DND-41 (cell line): ENCODE data around the gene MAN2A1.

ENCODE experiments used
- ATAC-seq: fragments of 200-7000 bp; cut with Tn5 transposase; 3 replicates; pipeline ENCODE4 v1.9.1; 2021; ENCODE audit warnings: low read depth; ENCODE audit not compliant: insufficient read depth
- DNase-seq: peaks from one replicate; pipeline ENCODE4 v3.0.0-alpha.2; 2020
- H2AFZ ChIP-seq: 2 replicates; pipeline ENCODE4 v1.6.0; 2012; ENCODE audit warnings: low read depth, low read length
- H3K27ac ChIP-seq: 2 replicates; pipeline ENCODE4 v1.5.1; 2012; ENCODE audit warnings: low read length, inconsistent platforms
- H3K27me3 ChIP-seq: fragments of 200-600 bp; sonication (generic); 2 replicates; pipeline ENCODE4 v1.6.0; 2012; ENCODE audit warnings: low read length, mild to moderate bottlenecking, inconsistent platforms; ENCODE audit not compliant: insufficient read depth, poor library complexity
- H3K36me3 ChIP-seq: 2 replicates; pipeline ENCODE4 v1.5.1; 2012; ENCODE audit warnings: low read length, inconsistent platforms; ENCODE audit not compliant: insufficient read depth
- H3K4me1 ChIP-seq: 2 replicates; pipeline ENCODE4 v1.5.1; 2012; ENCODE audit warnings: mild to moderate bottlenecking, low read length; ENCODE audit not compliant: insufficient read depth
- H3K4me2 ChIP-seq: 2 replicates; pipeline ENCODE4 v1.6.0; 2012; ENCODE audit warnings: mild to moderate bottlenecking, moderate library complexity, low read length, inconsistent platforms; ENCODE audit not compliant: insufficient read depth
- H3K4me3 ChIP-seq, 2 experiments: fragments of 200-600 bp in 1 of 2; shearing (Covaris generic) in 1 of 2; 2 replicates each; pipeline ENCODE4 v1.5.1; 2012 to 2016; ENCODE audit warnings: inconsistent platforms in 2 of 2, low read length in 2 of 2, mild to moderate bottlenecking in 2 of 2, low read depth in 1 of 2, moderate library complexity in 1 of 2
- H3K79me2 ChIP-seq: 2 replicates; pipeline ENCODE4 v1.6.0; 2012; ENCODE audit warnings: low read length, inconsistent platforms; ENCODE audit not compliant: insufficient read depth
- H3K9ac ChIP-seq: 2 replicates; pipeline ENCODE4 v1.6.0; 2012; ENCODE audit warnings: low read depth, mild to moderate bottlenecking, inconsistent platforms, low read length, moderate library complexity
- H3K9me3 ChIP-seq: 2 replicates; pipeline ENCODE4 v1.5.1; 2012; ENCODE audit warnings: low read length, moderate library complexity, mild to moderate bottlenecking, inconsistent platforms; ENCODE audit not compliant: insufficient read depth, severe bottlenecking
- H4K20me1 ChIP-seq: 2 replicates; pipeline ENCODE4 v1.6.0; 2012; ENCODE audit warnings: low read length; ENCODE audit not compliant: insufficient read depth
- CTCF ChIP-seq: IDR thresholded peaks from 2 replicates; pipeline ENCODE4 v1.5.1; 2012; ENCODE audit warnings: borderline replicate concordance, low read length, moderate library complexity, mild to moderate bottlenecking; ENCODE audit not compliant: poor library complexity, severe bottlenecking; ENCODE audit errors: extremely low read depth
- EZH2 ChIP-seq: IDR thresholded peaks from 3 replicates; pipeline ENCODE4 v1.6.1; 2012; ENCODE audit warnings: borderline replicate concordance, low read depth, mild to moderate bottlenecking, moderate library complexity, low read length, inconsistent platforms; ENCODE audit not compliant: severe bottlenecking

The MAN2A1 gene

DNA sequence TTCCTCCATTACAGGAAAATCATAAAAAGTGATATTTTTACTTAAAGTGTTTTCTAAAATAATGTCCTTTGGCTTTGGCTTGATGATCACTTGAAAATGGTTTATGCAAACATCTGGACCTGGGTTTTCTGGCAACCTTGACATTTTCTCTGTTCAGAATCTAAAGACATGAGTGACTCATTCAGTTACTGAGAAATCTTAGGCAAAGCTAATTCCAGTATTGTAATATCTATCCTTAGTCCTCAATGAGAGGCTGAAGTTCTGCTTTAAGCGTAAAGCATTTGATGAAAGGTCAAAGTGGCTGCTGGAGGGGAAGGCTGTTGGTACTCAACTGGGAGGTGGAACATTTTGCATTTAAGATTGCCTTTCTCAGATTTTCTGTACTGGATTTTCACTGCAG, 2.3 kb downstream of the MAN2A1 start:
- Histone ChIP-seq H3K4me2 (peak overlapping the region; percentile 74), H2AFZ (no peak overlapping the region), H3K9me3 (no peaks in the 10 kb centered on the region), H3K4me3 (peak overlapping the region; percentile 85 to 92), H3K27me3 (no peaks in the 10 kb centered on the region), H3K4me1 (peaks cover 63% of the 10 kb centered on the region), H3K79me2 (peaks cover 70% of the 10 kb centered on the region), H3K9ac (peak overlapping the region; percentile 95), H3K36me3 (no peaks in the 10 kb centered on the region; the same call in 1 of the 2 replicates), H3K27ac (peak overlapping the region; percentile 97; the same call in 1 of the 2 replicates), H4K20me1 (peaks cover 41% of the 10 kb centered on the region)
- DNase-seq (no peak), ATAC-seq (no peak)
- TF ChIP-seq CTCF (no peak), EZH2 (no peak)

- no peak overlapping the region for H2AFZ ChIP-seq
- H3K27me3 ChIP-seq, result no peaks in the 10 kb centered on the region
- DNase-seq (no peak), ATAC-seq (no peak)
- H3K9ac ChIP-seq, result 0 out of 2 replicates have a peak overlapping the region, but pooled peaks have one; percentile 19
- H3K4me2 ChIP-seq, result peak overlapping the region; percentile 74
- peak overlapping the region in 1 of 2 experiments; percentile 92; a peak in 2 of 4 replicates for H3K4me3 ChIP-seq
- TF ChIP-seq CTCF (no peak), EZH2 (no peak)
- H3K9me3 ChIP-seq, result no peaks in the 10 kb centered on the region
- H3K4me1 ChIP-seq, result peaks cover 64% of the 10 kb centered on the region
- H3K27ac ChIP-seq, result peak overlapping the region; percentile 4; the same call in 1 of the 2 replicates
- peaks cover 47% of the 10 kb centered on the region for H4K20me1 ChIP-seq
- H3K36me3 ChIP-seq, result peaks cover under 1% of the 10 kb centered on the region; the same call in 1 of the 2 replicates
- H3K79me2 ChIP-seq, result peaks cover 79% of the 10 kb centered on the region
Measured at GRCh38 chr5:109692852-109693251, 3.1 kb downstream of the MAN2A1 start.

DNA sequence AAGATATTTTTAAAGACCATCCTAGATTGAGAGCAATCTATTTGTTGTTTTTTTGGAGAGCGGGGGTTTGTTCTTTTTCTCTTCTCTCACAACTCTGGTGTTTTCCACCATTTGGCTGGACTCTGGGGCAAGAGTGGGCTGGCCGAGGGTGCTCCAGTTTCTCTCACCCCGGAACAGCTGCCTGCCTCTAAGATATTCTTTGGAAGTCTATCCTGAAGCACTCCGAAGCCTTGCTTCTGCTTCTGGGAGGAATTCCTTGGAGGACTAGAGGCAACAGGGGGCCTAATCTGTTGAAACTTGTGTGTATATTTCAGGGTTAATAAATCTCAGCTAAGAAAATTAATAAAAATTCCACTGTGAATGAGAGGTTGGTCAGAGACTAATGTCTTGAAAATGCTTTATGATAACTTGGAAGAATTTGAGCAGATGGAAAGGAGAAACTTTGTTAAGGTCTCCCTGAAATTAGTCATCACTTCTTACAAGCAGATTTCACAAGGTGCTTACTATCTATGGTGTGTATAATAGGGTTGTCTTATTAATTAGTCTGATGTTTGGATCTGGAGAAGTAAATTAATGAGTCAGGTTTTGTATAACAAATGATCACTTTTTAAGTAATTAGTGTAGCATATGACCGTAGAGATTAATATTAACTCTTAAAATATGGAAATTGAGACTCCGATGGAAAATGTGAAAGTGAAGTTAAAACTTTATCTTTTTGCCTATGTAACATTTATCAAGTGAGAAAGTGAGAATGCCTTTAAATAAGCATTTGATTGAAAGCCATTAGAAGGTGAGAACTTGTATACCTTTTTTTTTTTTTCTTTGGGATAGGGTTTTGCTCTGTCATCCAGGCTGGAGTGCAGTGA, 4.0 kb downstream of the MAN2A1 start:
- Histone ChIP-seq H3K9me3 (no peaks in the 10 kb centered on the region), H3K4me1 (peaks cover 62% of the 10 kb centered on the region), H3K79me2 (peaks cover 88% of the 10 kb centered on the region), H3K4me3 (peak overlapping the region in 1 of 2 experiments; percentile 92; a peak in 1 of 4 replicates), H3K9ac (0 out of 2 replicates have a peak overlapping the region, but pooled peaks have one; percentile 19), H4K20me1 (peaks cover 51% of the 10 kb centered on the region), H2AFZ (no peak overlapping the region), H3K4me2 (peak overlapping the region; percentile 74), H3K36me3 (peaks cover 7% of the 10 kb centered on the region), H3K27me3 (no peaks in the 10 kb centered on the region), H3K27ac (no peak overlapping the region; the same call in 1 of the 2 replicates)
- DNase-seq (no peak), ATAC-seq (no peak)
- no peak for TF ChIP-seq EZH2
- TF ChIP-seq CTCF, result no peak
